ENCODE results near the gene CHRNA7.
"Not testable (repeated sequence)": the region's sequence is repeated elsewhere in the genome, so short reads cannot be mapped to it uniquely, and the experiment has no call there.

The CHRNA7 gene

DNA sequence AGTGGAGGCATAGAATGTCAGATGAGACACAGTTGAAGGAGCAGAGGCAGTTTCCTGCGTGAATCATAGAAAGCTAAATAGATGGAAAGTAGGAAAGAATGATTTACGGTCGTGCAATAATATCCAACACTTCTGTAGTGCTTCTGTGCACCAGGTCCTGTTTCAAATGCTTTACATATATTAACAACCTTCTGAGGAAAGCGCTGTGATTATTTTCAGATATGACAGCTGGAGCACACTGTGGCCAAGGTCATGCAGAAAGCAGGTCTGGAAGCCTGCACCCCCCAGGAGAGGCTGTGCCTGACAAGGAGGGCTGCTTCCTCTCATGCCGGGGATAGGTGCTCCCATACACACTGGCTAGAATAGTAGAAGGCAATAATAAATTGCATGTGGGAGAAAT, 104.5 kb downstream of the CHRNA7 start:
- H3K4me2 ChIP-seq (ENCODE audit: low read length) = no peak overlapping the region
- H3K36me3 ChIP-seq (ENCODE audit: insufficient read depth, low read length) = no peaks in the 10 kb centered on the region
- no peak overlapping the region for H2AFZ ChIP-seq (ENCODE audit: low read length)
- no peak for TF ChIP-seq EZH2 (IDR thresholded peaks at IDR 0.05; ENCODE audit: borderline replicate concordance, low read length)
- TF ChIP-seq, protein P1, sequence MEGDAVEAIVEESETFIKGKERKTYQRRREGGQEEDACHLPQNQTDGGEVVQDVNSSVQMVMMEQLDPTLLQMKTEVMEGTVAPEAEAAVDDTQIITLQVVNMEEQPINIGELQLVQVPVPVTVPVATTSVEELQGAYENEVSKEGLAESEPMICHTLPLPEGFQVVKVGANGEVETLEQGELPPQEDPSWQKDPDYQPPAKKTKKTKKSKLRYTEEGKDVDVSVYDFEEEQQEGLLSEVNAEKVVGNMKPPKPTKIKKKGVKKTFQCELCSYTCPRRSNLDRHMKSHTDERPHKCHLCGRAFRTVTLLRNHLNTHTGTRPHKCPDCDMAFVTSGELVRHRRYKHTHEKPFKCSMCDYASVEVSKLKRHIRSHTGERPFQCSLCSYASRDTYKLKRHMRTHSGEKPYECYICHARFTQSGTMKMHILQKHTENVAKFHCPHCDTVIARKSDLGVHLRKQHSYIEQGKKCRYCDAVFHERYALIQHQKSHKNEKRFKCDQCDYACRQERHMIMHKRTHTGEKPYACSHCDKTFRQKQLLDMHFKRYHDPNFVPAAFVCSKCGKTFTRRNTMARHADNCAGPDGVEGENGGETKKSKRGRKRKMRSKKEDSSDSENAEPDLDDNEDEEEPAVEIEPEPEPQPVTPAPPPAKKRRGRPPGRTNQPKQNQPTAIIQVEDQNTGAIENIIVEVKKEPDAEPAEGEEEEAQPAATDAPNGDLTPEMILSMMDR (IDR thresholded peaks at IDR 0.05; ENCODE audit: low read length) = no peak
- H3K9me3 ChIP-seq (ENCODE audit: low read length) = no peaks in the 10 kb centered on the region
- H4K20me1 ChIP-seq (ENCODE audit: insufficient read depth, low read length) = no peaks in the 10 kb centered on the region
- no peak overlapping the region for H3K4me3 ChIP-seq (ENCODE audit: low read depth, low read length, poor library complexity, severe bottlenecking)
- no peaks in the 10 kb centered on the region for H3K79me2 ChIP-seq (ENCODE audit: insufficient read depth, low read length)
- H3K9ac ChIP-seq (ENCODE audit: low read length) = no peak overlapping the region
- H3F3A ChIP-seq (ENCODE audit: insufficient read depth, low read length) = no peaks in the 10 kb centered on the region
- H3K9me2 ChIP-seq (ENCODE audit: low read depth, low read length) = no peaks in the 10 kb centered on the region
- H3K4me1 ChIP-seq (ENCODE audit: insufficient read depth, low read length, severe bottlenecking) = no peaks in the 10 kb centered on the region
- no peaks in the 10 kb centered on the region for H3K27me3 ChIP-seq (ENCODE audit: insufficient read depth, low read length)
- no peak overlapping the region for H3K27ac ChIP-seq (ENCODE audit: low read depth, low read length, poor library complexity, severe bottlenecking)

DNA sequence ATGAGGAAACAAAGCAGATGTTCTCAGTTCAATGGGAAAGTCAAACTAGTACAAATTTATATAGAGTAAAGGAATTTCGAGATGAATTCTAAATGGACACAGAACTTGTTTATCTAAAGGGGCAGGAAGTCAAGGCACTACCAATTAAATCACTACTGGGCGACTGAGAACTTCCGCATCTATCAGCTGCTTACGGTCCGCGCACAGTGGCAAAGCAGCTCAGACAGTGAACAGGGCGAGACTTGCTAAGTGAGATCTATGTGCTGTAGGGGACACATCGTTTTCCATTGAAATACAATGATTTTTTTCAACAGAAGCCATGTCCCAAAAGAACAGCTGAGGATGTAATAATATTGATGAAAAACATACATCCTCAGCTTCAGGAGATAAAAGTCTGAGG, 105.0 kb downstream of the CHRNA7 start:
- H3K4me3 ChIP-seq (ENCODE audit: low read depth, low read length, poor library complexity, severe bottlenecking) = no peak overlapping the region
- H2AFZ ChIP-seq (ENCODE audit: low read length) = no peak overlapping the region
- no peaks in the 10 kb centered on the region for H3K27me3 ChIP-seq (ENCODE audit: insufficient read depth, low read length)
- H3K27ac ChIP-seq (ENCODE audit: low read depth, low read length, poor library complexity, severe bottlenecking) = no peak overlapping the region
- no peaks in the 10 kb centered on the region for H3K4me1 ChIP-seq (ENCODE audit: insufficient read depth, low read length, severe bottlenecking)
- no peaks in the 10 kb centered on the region for H3F3A ChIP-seq (ENCODE audit: insufficient read depth, low read length)
- H3K9ac ChIP-seq (ENCODE audit: low read length) = no peak overlapping the region
- no peaks in the 10 kb centered on the region for H3K9me2 ChIP-seq (ENCODE audit: low read depth, low read length)
- H4K20me1 ChIP-seq (ENCODE audit: insufficient read depth, low read length) = no peaks in the 10 kb centered on the region
- H3K9me3 ChIP-seq (ENCODE audit: low read length) = no peaks in the 10 kb centered on the region
- no peak for TF ChIP-seq EZH2 (IDR thresholded peaks at IDR 0.05; ENCODE audit: borderline replicate concordance, low read length)
- TF ChIP-seq, protein P1 (IDR thresholded peaks at IDR 0.05; ENCODE audit: low read length) = no peak
- no peaks in the 10 kb centered on the region for H3K79me2 ChIP-seq (ENCODE audit: insufficient read depth, low read length)
- H3K4me2 ChIP-seq (ENCODE audit: low read length) = no peak overlapping the region
- no peaks in the 10 kb centered on the region for H3K36me3 ChIP-seq (ENCODE audit: insufficient read depth, low read length)

DNA sequence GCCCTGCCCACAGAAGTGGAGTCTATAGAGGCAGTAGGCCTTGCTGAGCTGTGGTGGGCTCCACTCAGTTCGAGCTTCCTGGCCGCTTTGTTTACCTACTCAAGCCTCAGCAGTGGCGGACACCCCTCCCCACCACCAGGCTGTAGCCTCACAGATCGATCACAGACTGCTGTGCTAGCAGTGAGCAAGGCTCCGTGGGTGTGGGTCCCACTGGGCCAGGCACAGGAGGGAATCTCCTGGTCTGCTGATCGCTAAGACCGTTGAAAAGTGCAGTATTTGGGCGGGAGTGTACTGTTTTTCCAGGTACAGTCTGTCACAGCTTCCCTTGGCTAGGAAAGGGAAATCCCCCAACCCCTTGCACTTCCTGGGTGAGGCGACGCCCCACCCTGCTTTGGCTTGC, 115.2 kb downstream of the CHRNA7 start:
- H3K9me3 ChIP-seq (ENCODE audit: low read length); H3K27ac ChIP-seq (ENCODE audit: low read depth, low read length, poor library complexity, severe bottlenecking); H3K27me3 ChIP-seq (ENCODE audit: insufficient read depth, low read length): not testable (repeated sequence)

DNA sequence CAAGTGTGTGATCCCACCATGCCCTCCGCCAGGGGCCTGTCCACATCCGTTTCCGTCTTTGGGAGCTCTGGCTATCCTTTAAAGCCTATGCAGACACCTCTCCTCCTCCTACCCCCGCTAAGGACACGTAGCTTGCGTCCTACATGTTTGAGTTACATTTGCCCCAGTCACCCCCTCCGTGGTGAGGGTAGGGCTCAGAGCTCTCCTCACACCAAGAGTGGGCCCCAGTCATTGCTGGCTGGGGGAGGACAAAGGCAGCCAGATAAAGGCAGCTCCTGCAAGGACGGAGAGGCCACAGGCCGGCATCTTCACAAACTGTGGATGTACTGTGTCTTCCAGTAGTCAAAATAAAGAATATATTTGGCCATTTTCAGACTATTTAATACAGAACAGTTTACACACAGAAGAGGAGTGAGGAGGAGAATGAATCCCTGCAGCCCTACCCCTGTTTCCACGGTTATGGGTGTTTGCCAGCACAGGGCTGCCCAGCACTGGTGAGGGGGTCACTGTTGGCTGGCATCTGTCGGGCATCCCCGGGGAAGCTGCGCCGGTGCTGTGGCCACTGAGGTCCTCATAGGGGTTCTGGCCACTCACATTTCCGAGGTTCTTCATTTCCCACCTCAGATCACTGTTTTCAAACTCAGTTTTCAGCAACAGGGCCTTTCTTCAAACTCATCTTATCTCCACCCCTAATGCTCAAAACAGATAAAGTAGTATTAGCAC, 118.7 kb downstream of the CHRNA7 start:
- Histone ChIP-seq H3K36me3 (ENCODE audit: insufficient read depth, low read length) (no peaks in the 10 kb centered on the region), H3K4me1 (ENCODE audit: insufficient read depth, low read length, severe bottlenecking) (no peaks in the 10 kb centered on the region), H4K20me1 (ENCODE audit: insufficient read depth, low read length) (no peaks in the 10 kb centered on the region), H2AFZ (ENCODE audit: low read length) (no peak overlapping the region), H3K9me2 (ENCODE audit: low read depth, low read length) (no peaks in the 10 kb centered on the region), H3K79me2 (ENCODE audit: insufficient read depth, low read length) (no peaks in the 10 kb centered on the region), H3K4me2 (ENCODE audit: low read length) (no peak overlapping the region), H3F3A (ENCODE audit: insufficient read depth, low read length) (no peaks in the 10 kb centered on the region), H3K4me3 (ENCODE audit: low read depth, low read length, poor library complexity, severe bottlenecking) (no peak overlapping the region), H3K27ac (ENCODE audit: low read depth, low read length, poor library complexity, severe bottlenecking) (no peak overlapping the region), H3K27me3 (ENCODE audit: insufficient read depth, low read length) (no peaks in the 10 kb centered on the region), H3K9me3 (ENCODE audit: low read length) (no peaks in the 10 kb centered on the region), H3K9ac (ENCODE audit: low read length) (no peak overlapping the region)
- no peak for TF ChIP-seq EZH2 (IDR thresholded peaks at IDR 0.05; ENCODE audit: borderline replicate concordance, low read length)
- TF ChIP-seq, protein P1 (IDR thresholded peaks at IDR 0.05; ENCODE audit: low read length) = no peak

More for the DNA sequence above, 115.2 kb downstream of the CHRNA7 start:
- H3K4me2 ChIP-seq (ENCODE audit: low read length); H3K9ac ChIP-seq (ENCODE audit: low read length); H3K4me3 ChIP-seq (ENCODE audit: low read depth, low read length, poor library complexity, severe bottlenecking); H3K79me2 ChIP-seq (ENCODE audit: insufficient read depth, low read length); H3F3A ChIP-seq (ENCODE audit: insufficient read depth, low read length); H3K4me1 ChIP-seq (ENCODE audit: insufficient read depth, low read length, severe bottlenecking); H3K36me3 ChIP-seq (ENCODE audit: insufficient read depth, low read length); H2AFZ ChIP-seq (ENCODE audit: low read length); H4K20me1 ChIP-seq (ENCODE audit: insufficient read depth, low read length); H3K9me2 ChIP-seq (ENCODE audit: low read depth, low read length): not testable (repeated sequence)

Data from OCI-LY1 (cell line).